ENCODE results near the gene CLIP2.
"Not testable (repeated sequence)": the region's sequence is repeated elsewhere in the genome, so short reads cannot be mapped to it uniquely, and the experiment has no call there.

The CLIP2 gene

DNA sequence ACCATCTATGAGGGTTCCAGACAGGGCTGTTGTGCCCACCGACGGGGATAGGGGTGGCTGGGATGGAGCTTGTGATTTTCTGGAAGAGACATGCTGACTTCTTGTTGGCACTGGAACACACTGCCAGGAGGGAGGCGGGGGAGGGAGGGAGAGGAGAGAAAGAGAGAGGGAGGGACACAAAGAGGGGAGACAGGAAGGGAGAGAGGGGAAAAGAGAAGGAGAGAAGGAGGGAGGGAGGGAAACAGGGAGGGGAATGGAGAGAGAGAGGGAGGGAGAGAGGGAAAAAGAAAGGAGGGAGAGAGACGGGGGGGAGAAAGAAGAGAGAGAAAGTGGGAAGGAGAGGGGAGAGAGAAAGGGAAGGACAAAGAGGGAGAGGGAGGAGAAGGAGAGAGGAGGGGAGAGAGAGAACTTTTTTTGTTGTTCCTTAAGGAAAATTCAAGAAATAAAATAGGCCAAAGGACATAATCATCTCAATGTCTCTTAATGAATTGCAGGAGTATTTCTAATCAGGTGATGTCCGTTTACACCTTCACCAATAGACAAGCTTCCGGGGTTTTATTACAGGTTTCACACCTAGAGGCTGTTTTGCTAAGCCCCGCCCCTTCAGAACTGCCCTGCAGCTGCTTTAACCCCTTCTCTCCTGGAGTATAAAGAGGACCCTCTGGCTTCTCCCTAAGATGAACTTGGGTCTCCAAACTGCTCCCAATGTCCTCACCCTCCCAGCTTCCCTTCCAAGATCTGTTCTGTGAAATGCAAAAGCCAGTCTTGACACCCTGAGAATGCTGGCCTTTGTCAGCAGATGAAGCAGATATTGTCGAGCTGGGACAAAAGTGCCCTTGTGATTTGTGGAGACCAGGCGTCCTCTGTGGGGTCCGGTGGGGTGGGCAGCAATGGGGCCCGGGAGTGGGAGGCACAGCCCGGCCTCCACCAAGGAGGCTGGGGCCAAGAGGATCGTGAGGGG lies 82.5 kb downstream of the CLIP2 start:
- no peak for DNase-seq (ENCODE audit: low read depth, low spot score)

DNA sequence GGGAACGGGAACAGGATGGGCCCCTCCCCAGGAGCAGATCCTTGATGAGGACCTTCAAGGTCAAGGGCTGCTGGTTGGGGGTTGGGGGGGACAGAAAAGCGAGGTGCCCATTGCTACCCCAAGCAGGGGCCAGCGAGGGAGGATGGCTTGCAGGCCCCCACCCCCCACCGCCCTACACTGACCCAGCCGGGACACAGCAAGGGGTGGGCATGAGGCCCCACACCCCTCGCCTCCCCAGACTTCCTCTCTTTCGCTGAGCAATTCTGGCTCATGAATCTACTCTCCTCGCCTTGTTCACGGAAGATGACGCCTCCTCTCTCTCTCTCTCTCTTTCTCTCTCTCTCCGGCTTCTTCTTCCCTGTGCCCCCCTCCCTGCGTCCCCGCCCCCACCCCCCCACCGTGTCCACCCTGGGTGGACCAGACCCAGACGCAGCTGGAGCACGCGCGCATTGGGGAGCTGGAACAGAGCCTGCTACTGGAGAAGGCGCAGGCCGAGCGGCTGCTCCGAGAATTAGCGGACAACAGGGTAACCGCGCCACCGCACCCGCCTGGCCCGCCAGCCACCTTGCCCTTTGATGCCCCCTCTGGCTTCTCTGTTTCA lies 83.4 kb downstream of the CLIP2 start:
- DNase-seq (ENCODE audit: low read depth, low spot score): no peak

DNA sequence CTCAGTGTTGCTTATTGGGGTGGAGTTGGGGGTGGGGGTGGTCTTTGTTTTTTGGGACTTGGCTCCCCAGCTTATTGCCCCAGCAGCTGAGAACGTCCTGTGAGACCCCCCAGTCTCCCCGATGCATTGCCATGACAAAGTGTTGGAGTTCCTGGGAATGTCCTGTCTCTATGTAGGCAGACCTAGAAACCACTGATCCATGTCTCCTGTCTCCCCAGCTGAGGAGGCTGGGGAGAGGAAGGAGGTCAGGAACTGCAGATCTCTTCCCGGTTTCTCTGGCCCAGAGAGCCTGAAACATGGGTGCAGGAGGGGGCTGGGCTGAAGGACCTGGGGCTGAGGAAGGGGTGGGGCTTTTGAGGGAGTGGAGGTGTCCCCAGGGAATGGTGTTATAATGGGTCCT lies 84.3 kb downstream of the CLIP2 start:
- DNase-seq (ENCODE audit: low read depth, low spot score): no peak

DNA sequence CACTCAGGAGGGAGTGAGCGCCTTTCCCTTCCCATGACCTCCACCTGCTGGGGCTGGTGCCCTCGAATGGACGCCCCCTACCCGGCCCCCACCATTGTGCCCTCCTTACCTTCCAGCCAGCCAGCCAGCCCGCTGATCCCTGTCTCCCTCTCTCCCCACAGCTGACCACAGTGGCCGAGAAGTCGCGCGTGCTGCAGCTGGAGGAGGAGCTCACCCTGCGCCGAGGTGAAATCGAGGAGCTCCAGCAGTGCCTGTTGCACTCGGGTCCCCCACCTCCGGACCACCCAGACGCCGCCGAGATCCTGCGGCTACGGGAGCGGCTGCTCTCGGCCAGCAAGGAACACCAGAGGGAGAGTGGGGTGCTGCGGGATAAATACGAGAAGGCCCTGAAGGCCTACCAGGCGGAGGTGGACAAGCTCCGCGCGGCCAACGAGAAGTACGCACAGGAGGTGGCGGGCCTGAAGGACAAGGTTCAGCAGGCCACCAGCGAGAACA lies 86.6 kb downstream of the CLIP2 start:
- no peak for DNase-seq (ENCODE audit: low read depth, low spot score)

DNA sequence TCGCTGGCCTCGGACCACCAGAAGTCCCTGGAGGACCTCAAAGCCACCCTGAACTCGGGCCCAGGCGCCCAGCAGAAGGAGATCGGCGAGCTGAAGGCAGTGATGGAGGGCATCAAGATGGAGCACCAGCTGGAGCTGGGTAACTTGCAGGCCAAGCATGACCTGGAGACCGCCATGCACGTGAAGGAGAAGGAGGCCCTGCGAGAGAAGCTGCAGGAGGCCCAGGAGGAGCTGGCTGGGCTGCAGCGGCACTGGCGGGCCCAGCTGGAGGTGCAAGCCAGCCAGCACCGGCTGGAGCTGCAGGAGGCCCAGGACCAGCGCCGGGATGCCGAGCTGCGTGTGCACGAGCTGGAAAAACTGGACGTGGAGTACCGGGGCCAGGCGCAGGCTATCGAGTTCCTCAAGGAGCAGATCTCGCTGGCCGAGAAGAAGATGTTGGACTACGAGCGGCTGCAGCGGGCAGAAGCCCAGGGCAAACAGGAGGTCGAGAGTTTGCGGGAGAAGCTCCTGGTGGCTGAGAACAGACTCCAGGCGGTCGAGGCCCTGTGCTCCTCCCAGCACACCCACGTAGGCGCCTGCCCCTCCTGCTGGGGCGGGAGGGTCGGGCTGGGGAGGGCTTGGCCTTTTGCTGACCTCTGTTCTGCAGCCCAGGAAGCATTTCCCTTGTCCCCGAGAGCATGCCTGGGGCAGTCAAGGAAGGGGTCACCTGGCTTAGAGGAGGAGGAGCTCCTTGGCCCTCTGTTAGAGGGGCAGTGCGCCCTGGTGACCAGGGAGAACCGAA lies 87.2 kb downstream of the CLIP2 start:
- DNase-seq (ENCODE audit: low read depth, low spot score): no peak

DNA sequence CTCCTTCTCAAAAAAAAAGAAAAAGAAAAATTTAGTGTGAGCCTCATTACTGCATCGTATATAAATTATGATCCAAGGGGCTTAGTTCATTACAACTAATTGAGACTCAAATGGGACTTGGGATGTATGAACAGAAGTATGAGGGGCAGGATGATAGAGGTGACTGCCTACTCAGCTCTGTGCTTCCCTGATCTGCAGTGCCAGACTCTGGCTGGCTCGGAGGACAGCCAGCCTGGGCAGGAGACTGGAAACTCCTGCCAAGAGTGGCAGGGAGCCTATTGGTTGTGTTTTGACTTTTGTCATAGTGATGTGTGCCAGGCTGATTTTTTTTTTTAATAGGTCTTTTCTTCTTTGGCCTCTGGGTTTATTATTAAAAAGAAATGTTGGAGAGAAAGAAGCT lies 90.7 kb downstream of the CLIP2 start:
- no peak for DNase-seq (ENCODE audit: low read depth, low spot score)

DNA sequence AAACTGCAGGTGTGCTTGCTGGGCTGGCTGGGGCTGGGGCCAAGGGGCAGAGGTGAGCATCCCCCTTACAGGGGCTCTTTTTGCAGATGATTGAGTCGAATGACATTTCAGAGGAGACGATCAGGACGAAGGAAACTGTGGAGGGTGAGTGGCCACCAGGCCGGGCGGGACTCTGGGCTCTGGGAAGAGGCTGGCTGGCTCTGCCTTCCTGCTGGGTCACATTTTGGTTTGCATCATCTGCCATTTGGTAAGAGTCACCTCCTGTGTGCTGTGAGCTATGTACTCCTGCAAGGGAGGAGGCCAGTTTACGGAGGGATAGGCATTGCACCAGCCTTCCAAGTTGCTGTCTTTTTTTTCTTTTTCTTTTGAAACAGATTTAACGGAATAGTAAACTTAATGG lies 91.5 kb downstream of the CLIP2 start:
- DNase-seq (ENCODE audit: low read depth, low spot score): no peak

DNA sequence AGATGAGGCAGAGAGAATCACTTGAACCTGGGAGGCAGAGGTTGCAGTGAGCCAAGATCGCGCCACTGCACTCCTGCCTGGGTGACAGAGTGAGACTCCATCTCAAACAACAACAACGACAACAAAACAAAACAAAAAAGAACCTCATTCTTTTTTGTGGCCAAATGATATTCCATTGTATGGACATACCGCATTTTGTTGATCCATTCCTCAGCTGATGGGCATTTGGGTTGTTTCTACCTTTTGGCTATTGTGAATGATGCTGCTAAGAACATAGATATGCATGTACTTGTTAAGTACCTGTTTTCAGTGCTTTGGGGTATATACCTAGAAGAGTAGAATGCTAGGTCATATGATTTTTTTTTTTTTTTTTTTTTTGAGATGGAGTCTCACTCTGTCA lies 94.9 kb downstream of the CLIP2 start:
- DNase-seq (ENCODE audit: low read depth, low spot score): not testable (repeated sequence)

DNA sequence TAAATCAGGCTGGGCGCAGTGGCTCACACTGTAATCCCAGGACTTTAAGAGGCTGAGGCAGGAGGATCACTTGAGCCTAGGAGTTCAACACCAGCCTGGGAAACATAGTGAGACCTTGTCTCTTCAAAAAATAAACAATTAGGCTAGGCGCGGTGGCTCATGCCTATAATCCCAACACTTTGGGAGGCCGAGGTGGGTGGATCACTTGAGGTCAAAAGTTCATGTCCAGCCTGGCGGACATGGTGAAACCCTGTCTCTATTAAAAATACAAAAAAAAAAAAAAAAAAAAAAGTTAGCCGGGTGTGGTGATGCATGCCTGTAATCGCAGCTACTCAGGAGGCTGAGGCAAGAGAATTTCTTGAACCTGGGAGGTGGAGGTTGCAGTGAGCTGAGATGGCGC lies 95.6 kb downstream of the CLIP2 start:
- DNase-seq (ENCODE audit: low read depth, low spot score): not testable (repeated sequence)

DNA sequence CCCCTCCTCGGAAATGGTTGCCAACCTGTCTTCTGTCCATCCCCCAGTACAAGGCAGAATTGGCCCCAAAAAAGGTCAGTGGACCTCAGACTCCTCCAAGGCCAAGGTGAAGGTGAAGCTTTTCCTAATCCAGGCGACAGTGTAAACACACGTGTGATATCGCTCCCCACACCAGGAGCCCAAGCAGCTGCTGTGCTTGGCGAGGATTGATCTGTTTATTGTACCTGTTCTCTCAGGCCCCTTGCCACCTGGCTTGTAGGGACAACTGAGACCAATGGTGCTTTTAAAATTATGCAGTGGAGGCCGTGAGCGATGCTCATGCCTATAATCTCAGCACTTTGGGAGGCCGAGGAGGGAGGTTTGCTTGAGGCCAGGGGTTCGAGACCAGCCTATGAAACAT lies 98.4 kb downstream of the CLIP2 start:
- no peak for DNase-seq (ENCODE audit: low read depth, low spot score)

DNA sequence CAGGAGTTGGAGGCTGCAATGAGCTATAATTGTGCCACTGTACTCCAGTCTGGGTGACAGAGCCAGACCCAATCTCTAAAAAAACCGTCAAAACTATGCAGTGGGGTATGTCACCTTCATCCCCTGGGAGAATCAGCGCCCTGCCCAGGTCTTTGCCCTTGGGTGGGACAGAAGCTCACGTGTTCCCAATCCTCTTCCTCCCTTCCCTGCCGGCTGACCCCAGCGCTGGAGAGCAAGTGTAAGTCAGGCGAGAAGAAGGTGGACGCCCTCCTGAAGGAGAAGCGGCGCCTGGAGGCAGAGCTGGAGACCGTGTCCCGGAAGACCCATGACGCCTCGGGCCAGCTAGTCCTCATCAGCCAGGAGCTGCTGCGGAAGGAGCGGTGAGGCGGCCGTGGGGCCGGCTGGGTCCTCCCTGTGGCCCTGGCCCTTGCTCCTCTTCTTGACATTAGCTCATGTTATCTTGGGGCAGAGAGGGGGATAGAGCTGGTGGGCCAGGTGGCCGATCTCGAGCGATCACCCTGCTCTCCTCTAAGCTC lies 99.7 kb downstream of the CLIP2 start:
- DNase-seq (ENCODE audit: low read depth, low spot score): no peak

DNA sequence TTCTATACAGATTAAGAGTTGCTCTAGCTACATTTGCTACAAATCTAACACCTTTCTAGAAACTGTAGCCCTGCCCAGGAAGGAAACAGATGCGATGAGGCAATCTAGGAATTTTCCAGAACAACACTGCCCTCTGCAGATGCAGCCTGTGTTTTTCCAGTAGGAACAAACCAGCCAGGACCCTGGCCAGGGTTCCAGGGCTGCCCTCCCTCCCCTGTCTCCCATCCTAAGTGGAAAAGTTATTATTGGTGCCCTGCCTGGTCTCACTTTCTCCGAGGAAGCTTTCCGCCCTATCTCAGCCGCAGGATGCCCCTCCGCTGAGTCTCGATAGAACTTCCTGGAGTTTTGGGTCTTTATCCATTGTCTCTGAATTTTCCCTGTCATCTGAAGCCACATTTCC lies 104.5 kb downstream of the CLIP2 start:
- DNase-seq (ENCODE audit: low read depth, low spot score): not testable (repeated sequence)

DNA sequence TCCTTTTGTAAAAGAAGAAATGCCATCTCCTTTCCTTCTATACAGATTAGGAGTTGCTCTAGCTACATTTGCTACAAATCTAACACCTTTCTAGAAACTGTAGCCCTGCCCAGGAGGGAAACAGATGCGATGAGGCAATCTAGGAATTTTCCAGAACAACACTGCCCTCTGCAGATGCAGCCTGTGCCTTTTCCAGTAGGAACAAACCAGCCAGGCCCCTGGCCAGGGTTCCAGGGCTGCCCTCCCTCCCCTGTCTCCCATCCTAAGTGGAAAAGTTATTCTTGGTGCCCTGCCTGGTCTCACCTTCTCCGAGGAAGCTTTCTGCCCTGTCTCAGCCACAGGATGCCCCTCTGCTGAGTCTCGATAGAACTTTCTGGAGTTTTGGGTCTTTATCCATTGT lies 105.4 kb downstream of the CLIP2 start:
- DNase-seq (ENCODE audit: low read depth, low spot score): not testable (repeated sequence)

DNA sequence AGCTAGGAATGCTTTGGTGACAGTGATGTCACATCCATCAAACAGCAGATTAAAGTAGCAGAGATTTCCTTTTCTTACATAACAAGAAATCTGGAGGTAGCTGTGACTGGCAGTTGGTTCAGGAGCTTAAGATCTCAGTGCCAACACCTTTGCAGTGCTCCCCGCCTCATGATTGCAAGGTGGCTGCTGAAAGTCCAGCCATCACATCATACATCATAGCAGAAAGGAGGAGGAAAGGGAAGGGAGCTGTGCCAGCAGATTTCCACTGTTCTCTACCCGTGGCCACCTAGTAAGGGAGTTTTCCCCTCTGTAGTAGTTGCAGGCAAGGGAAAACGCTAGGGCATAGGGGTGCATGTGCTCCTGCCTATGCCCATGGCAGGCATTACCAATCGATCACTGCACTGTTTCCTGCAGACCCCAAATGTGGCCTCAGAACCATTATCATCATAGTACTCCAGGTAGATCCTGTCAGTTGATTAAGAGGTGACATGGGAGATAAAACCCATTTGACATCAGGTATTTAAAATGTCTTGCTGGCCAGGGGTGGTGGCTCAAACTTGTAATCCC lies 106.6 kb downstream of the CLIP2 start:
- no peak for DNase-seq (ENCODE audit: low read depth, low spot score)

DNA sequence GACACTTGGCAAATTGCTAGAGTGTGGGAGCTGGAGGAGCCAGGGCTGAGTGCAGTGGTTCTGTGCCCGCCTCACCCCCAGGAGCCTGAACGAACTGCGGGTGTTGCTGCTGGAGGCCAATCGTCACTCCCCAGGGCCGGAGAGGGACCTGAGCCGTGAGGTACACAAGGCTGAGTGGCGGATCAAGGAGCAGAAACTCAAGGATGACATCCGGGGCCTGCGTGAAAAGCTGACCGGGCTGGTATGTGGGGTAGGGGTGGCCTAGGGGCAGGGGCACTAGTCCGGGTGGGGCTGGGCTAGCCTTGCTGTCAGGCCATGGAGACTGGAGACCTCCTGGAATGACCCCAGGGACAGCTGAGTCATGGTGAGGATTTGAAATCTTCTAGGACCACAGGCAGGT lies 107.8 kb downstream of the CLIP2 start:
- DNase-seq (ENCODE audit: low read depth, low spot score): no peak

DNA sequence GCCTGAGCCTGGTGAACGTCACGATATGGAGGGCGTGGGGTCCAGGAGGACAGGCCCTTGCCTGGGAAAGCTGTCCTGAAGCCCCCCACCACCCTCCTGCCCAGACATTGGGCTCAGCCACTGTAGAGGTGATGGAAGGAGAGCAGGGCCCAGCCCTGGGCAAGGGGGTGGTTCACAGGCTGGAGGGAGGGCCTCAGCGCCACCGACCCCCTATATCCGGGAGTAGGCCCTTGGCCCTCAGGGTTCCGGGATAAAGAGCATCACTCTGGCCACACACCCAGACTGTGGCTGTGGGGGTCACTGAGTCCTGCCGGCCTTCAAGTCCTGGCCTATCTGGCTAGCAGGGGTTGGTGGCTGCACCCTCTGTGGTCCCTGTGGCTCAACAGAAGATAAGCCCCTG lies 109.2 kb downstream of the CLIP2 start:
- DNase-seq (ENCODE audit: low read depth, low spot score): no peak

DNA sequence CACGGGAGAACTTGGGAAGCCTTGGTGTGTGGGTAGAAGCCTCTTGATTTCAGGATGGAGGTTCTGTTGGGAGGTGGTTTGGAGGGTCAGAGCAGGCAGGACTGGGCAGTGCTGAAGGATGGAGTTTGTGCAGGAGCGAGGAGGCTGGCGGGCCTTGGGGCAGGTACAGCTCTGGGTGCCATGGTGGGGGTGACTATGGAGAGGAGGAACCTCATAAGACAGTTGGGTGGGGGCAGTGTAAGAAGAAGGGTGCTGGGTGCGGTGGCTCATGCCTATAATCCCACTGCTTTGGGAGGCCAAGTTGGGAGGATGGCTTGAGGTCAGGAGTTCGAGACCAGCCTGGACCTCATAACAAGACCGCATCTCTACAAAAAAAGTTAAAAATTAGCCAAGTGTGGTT lies 109.8 kb downstream of the CLIP2 start:
- DNase-seq (ENCODE audit: low read depth, low spot score): no peak

DNA sequence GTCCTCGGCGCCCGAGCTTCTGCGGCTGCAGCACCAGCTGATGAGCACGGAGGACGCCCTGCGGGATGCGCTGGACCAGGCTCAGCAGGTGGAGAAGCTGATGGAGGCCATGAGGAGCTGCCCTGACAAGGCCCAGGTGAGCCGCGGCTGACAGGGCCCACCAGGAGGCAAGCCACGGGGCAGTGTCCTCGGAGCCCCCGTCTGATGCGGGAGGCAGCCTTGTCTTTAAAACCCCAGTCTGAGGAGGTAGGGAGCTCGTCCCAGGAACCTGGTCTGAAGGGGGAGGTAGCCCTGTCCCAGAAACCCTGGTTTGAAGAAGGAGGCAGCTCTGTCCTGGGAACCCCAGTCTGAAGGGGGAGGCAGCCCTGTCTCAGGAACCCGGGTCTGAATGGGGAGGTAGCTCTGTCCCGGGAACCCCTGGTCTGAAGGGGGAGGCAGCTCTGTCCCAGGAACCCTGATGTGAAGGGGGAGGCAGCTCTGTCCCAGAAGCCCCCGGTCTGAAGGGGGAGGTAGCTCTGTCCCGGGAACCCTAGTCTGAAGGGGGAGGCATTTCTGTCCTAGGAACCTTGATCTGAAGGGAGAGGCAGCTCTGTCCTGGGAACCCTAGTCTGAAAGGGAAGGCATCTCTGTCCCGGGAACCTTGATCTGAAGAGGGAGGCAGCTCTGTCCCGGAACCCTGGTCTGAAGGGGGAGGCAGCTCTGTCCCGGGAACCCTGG lies 111.4 kb downstream of the CLIP2 start:
- DNase-seq (ENCODE audit: low read depth, low spot score): no peak

DNA sequence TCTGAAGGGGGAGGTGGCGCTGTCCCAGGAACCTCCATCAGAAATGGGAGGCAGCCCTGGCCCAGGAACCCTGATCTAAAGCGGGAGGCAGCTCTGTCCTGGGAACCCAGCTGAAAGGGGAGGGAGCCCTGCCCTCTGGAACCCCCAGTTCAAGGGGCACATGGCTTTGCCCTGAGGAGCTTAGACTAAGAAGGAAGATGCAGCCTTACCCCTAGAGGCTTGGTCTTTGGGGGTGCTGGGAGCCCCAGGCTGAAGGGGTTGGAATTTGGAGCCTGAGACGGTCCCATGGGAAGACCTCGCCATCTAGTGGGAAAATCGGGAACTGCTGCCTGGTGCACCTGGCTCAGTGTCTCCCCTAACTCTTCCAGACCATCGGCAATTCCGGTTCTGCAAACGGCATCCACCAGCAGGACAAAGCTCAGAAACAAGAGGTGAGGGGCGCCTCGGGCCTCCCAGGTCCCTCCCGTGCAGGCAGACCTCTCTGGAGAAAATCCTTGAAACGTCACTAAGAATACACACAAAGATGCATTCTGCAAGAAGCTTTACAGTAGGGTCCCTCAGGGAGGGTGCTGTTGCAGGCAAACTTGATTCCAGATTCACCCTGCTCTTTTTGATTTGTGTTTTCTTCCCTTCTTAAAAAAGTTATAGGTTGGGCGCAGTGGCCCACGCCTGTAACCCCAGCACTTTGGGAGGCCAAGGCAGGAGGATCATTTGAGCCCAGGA lies 112.1 kb downstream of the CLIP2 start:
- no peak for DNase-seq (ENCODE audit: low read depth, low spot score)

DNA sequence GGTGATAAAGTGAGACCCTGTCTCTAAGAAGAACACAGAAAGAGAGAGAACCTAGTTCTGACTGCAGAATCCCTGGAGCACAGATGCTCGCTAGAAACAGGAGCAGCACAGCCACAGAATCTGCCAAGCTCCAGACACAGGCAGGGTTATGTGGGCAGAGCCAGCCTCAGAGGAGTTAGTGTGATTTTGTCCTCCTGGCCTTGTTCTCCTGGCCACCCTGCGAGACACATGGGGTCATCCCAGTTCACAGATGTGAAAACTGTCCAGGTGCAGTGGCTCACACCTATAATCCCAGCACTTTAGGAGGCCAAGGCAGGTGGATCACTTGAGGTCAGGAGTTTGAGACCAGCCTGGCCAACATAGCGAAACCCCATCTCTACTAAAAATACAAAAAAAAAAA lies 113.5 kb downstream of the CLIP2 start:
- DNase-seq (ENCODE audit: low read depth, low spot score): not testable (repeated sequence)

All from iPS DF 19.7 (cell line).